ENCODE measurements around the gene KLF9.

- no peak for TF ChIP-seq ZNF514 (tag by site-specific recombination; IDR thresholded peaks at IDR 0.05)
- TF ChIP-seq CTCF (tag by site-specific recombination; IDR thresholded peaks at IDR 0.05), result no peak
- no peak for TF ChIP-seq ZNF10 (tag by site-specific recombination; IDR thresholded peaks at IDR 0.05)
- TF ChIP-seq HOXC10 (CRISPR knock-in tag; IDR thresholded peaks at IDR 0.05), result no peak
- TF ChIP-seq PBX3 (CRISPR knock-in tag; IDR thresholded peaks at IDR 0.05), result no peak
- TF ChIP-seq ZNF544 (tag by site-specific recombination; IDR thresholded peaks at IDR 0.05), result no peak
- TF ChIP-seq ZNF223 (tag by site-specific recombination; IDR thresholded peaks at IDR 0.05), result no peak
- TF ChIP-seq KLF1 (tag by site-specific recombination; IDR thresholded peaks at IDR 0.05), result no peak
- TF ChIP-seq ZNF140 (tag by site-specific recombination; IDR thresholded peaks at IDR 0.05), result no peak
- no peak for TF ChIP-seq ZNF423 (tag by site-specific recombination; IDR thresholded peaks at IDR 0.05)
- no peak for TF ChIP-seq ZNF24 (tag by site-specific recombination; IDR thresholded peaks at IDR 0.05)
- no peak for TF ChIP-seq ATF2 (tag by site-specific recombination; IDR thresholded peaks at IDR 0.05; ENCODE audit: low read depth)
Observed at GRCh38 chr9:70415476-70415875, 1.0 kb upstream of the KLF9 start.

Measured in HEK293 (cell line).